Activated effector memory CD4-positive, alpha-beta T cell treated with Interleukin-2 at 50 U/mL for 16 hours (primary cell): ENCODE data around the gene PPIL3.

Source experiments
- DNase-seq: peaks from one replicate; pipeline ENCODE4 v3.0.0-alpha.2; 2020

The PPIL3 gene

DNA sequence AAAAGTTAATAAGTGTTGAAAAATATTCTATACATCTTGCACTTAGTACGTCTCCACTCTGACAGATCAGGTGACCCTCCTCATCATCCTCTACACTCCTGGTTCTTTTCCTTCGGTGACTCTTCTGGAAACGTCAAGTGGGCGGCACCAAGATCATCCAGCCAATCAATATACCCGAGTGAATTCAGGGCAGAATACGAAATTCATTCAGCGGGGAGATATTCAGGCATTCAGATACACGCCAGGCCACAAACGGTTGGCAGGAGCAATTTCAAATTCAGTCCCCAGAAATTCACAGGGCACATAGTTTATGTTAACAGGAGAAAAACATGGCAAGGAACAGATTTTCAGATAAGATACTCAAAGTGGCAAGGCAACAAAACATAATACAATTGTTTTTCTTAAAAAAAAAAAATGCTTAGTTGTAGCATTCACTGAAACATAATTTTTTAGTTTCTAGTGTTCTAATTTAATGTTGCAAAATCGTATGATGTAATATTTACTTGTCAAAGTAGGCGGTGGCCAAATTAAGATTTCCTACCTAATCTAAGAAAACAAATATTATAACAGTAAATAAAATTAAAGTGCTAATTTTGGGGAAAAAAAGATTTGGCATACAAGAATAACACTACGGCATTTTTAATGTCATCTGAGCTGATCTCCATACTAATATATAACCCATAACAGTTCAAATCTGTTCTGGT is 28.6 kb downstream of the PPIL3 start:
- no peak for DNase-seq

DNA sequence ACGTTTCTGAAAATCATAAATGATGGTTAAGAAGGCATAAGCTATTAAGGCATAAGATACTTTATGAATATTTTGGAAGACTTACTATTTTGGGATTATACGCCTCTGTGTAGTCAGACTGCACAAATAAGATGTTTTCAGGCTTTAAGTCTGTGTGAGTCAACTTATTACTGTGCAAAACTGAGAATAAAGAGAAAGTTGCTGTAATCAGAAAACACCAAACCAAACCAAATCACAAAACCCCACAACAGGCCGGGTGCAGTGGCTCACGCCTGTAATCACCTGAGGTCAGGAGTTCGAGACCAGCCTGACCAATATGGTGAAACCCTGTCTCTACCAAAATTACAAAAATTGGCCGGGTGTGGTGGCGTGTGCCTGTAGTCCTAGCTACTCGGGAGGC is 32.1 kb downstream of the PPIL3 start:
- DNase-seq = no peak

DNA sequence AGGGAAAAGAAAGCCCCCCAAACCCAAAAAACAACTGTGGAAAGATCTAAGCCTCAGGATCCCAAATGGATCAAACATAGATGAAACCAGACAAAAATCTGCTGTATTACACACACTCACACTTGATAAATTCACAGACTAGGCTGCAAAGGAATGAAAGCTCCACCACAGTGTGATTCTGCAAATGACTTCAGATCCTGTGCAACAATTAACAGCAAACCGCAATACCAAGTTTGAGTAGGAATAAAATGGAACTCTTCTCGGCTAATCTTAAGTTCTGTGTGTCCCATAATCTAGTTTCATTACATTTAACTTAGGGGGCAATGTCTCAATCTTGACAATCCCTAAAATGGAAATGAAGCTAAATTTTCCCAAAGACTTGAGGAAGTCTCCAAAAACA is 36.3 kb downstream of the PPIL3 start:
- DNase-seq = no peak

DNA sequence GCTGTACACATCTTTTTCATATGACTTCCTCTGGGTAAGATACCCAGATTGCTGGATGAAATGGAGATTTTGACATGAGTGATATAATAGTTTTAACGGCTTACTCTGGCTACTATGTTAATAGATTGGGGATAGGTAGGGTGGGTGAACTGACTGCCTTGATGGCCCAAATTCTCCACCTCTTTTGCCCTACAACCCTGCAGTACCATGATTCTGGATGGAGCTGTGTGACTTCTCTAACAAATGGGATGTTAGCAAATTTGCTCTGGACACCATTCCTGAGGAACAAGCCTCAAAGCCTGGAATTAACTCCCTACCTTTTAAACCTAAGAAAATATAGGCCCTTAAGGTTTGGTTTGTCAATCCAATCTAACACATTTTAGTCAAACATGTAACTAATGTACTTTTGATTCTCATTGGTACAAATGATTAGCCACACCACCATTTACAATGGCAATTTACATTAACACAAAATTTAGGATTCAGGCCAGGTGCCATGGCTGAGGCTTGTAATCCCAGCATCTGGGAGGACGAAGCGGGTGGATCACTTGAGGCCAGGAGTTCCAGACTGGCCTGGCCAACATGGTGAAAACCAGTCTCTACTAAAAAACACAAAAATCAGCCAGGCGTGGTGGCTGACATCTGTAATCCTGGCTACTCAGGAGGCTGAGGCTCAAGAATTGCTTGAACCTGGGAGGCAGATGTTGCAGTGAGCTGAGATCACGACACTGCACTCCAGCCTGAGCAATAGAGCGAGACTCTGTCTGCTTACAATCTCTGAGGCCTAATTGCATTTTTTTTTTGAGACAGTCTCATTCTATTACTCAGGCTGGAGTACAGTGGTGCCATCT is 37.3 kb downstream of the PPIL3 start:
- no peak for DNase-seq

DNA sequence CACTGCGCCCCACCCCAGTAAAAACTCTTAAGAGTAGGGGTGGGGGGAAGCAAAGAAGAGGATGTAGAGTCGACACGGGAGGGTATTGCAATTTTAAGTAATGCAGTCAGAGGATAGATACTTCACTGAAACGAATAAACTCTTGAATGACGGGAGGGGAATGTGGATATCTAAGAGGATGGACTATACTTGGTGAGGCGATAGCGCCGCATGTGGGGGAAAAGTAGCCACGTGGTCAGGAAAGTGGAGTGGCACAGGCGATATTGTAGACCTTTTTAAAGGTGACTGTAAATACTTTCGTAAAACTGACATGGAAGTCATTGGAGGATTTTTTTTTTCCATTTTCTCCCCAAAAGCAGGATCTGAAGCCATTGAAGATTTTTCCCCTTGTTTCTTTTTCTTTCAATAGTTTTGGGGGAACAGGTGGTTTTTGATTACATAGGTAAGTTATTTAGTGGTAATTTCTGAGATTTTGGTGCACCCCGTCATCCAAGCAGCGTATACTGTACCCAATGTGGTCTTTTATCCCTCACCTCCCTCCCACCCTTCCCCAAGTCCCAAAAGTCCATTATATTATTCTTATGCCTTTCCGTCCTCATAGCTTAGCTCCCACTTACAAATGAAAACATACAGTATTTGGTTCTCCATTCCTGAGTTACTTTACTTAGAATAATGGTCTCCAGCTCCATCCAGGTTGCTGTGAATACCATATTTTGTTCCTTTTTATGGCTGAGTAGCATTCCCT is 38.2 kb downstream of the PPIL3 start:
- DNase-seq = no peak

DNA sequence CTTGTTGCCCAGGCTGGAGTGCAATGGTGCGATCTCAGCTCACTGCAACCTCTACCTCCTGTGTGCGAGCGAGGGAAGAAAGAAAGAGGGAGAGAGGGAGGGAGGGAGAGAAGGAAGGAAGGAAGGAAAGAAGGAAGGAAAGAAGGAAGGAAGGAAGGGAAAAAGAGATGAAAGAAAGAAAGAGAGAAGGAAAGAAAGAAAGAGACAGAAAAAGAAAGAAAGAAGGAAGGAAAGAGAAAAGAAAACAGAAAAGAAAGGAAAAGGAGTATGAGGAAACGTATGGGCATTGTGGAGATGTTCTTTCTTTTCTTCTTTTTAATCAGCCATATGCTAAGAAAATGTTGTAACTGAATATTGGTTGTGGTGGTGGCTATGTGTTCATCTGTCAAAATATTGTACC is 40.9 kb downstream of the PPIL3 start:
- DNase-seq = no peak

DNA sequence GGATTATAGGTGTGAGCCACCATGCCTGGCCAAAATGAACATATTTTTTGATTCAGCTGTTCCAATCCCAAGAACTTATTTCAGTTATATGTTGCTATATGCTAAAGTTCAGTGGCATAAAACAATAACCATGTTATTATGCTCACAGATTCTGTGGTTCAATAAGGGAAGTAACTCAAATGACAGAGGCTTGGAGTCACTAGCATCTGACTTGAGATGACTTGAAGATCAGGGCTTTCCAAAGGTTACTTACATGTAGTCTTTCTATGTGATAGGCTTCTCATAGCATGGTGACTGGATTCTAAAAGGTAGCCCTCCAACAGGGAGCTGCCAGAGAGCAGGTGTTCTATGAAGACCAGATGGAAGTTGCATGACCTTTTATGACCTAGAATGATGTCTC is 41.6 kb downstream of the PPIL3 start:
- DNase-seq = no peak

DNA sequence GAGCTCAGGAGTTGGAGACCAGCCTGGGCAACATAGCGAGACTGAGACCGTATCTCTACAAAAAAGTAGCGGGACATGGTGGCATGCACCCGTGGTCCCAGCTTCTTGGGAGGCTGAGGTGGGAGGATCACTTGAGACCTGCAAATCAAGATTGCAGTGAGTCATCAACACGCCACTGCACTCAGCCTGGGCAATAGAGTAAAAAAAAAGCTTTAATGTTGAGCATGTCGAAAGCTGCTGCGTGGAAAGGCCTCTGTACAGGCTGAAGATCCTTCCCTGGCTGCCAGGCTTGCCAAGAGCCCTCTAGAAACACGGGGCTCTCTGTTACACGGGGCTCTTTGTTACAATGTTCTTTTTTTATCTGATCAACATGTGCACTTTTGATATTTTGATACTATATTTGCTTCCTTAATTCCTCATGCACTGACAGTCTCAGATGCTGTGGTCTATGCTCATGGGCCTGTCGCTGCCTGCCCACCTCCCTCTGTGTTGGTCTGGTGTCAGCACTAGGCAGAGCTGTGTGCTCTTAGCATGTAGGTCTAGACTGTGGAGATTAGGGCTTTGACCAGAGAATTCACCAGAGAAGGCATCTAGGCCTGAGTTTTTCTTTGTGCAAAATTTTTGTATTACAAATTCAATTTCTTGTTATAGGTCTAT is 43.1 kb downstream of the PPIL3 start:
- no peak for DNase-seq

DNA sequence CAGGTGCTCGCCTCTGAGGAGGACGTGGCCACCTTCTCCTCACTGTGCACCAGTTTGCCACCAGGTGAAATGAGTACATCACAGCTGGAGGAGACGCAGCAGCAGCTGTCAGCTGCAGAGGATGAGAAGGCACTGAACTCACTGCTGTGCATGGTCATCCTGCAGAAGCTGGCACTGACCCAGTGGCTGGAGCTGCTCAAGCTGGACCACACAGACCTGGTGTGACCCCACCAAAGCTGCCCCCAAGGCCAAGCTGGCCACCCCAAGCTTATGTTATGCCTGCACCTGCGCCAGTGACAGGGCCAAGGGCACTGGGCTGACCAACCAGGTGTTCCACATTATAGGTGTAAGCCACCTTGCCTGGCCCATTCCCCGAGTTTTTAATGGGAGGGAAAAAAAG is 43.7 kb downstream of the PPIL3 start:
- no peak for DNase-seq

DNA sequence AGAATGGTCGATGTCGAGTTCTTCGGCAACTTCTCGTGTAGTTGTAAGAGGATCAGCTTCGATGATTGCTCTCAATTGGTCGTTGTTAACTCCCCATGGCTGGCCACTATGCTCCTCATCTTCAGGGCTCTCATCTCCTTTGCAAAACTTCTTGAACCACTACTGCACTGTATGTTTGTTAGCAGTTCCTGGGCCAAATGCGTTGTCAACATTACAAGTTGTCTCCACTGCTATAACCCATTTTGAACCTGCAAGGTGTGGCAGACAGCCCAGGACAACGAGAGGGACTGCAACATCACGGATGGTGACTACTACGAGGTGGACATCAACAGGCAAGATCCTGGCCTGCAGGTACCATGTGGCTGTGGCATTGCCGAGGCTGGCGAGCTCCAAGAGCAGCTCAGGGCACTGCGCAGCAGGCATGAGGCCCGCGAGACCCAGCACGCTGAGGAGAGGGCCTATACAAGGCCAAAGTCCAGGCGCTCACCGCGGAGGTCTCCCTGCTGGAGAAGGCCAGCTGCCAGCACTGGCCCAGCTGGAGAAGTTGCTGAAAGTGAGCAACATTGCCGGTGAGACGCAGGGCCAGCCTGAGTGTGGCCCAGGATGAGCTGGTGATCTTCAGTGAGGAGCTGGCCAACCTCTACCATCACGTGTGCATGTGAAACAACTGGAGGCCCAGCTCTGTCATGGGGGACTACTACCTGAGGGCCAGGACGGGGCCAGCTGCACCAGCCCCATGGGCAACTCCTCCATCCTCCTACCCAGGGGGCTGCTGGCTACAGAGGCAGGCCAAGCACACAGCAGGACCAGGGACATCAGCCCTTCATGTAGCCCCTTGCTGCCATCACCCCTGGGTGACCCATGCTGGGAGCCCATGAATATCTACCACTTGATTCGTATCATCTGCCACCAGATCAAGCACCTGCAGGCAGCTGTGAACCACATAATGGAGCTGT is 44.6 kb downstream of the PPIL3 start:
- no peak for DNase-seq

DNA sequence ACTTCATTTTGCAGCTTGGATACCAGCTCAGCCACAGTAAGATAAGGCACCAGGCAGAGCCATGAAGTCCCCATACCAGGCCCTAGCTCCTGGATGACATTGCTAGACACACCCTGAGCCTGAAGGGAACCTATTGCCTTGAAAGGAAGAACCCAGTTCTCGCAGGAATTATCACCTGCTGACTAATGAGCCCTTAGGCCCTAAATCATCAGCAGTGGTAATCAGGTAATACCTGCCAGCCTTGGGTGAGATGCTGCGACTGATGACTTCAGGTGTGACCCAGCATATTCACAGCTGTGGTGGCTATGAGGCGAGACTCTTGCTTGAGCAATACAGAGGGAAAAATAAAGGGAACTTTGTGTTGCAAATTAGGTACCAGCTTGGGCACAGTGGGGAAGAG is 49.4 kb downstream of the PPIL3 start:
- DNase-seq = no peak

DNA sequence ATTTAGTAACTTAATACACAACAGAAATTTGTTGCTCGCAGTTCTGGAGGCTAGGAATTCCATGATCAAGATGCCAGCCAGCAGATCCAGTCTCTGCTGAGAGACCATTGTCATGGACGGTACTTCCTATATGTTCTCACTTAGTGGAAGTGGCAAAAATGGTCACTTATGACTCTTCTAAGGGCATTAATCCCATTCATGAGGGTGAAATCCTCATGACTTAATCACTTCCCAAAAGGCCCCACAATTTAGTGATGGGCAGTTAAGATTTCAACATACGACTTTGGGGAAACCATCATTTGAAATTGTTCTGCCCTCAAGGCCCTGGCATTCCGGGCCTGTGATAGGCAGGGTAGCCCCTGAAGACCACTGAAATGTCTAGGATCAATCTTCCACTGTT is 54.2 kb downstream of the PPIL3 start:
- DNase-seq = no peak

DNA sequence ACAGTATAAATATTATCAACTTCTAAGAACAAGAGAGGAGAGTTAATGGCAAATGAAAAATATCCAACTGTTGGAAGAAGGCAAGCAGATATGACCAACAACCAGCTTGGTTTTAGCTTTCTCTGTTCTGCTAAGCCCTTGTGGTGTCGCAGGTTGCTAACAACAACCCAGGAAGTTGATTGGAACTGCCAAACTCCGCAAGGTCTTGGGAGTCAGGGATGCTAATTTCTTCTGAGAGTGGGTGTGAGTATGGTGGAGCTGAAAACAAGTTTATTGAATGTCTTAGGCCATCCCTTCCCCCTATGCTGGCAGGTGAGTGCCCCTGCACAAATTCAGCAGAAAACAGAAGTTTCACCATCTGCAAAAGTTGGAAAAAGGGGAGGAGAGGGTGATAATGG is 59.6 kb downstream of the PPIL3 start:
- DNase-seq = no peak

DNA sequence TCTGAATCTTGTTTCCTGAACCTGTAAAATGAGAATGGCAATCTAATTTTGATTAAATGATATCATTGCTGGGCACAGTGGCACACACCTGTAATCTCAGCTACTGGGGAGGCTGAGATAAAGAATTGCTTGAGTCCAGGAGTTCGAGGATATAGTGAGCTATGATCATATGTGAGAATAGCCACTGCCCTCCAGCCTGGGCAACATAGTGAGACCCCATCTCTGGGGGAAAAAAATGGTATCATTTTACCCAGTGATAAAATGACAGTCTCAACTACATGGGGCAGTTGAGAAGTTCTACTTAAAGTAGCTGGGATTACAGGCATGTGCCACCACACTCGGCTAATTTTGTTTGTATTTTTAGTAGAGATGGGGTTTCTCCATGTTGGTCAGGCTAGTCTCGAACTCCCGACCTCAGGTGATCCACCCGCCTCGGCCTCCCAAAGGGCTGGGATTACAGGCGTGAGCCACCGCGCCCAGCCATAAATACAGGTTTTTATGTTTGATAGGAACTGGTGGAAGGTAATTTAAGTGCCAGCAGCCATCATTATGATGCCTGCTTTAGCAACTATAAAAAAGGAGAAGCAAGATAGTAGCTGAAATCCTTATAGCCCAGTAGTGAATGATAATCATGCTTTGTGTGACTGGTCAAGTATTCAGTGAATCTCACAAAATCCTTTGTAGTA is 60.2 kb downstream of the PPIL3 start:
- no peak for DNase-seq

DNA sequence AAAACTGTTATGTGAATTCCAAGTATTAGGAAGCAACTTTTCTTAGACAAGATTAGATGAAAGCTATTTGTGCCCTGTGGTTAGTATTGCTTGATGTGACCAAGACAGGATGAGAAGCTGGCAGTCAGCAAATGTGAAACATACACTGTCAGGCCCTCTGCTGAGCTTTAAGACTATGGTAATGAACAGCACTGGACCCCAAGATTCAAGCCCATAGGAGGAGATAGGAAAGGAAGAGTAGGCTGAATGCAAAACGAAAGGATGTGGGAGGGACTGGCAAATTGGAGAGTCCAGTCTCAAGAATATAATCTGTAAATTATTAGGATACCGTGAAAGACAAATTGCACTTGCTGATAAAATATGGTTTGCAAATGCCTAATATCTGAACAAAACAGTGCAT is 60.8 kb downstream of the PPIL3 start:
- no peak for DNase-seq

DNA sequence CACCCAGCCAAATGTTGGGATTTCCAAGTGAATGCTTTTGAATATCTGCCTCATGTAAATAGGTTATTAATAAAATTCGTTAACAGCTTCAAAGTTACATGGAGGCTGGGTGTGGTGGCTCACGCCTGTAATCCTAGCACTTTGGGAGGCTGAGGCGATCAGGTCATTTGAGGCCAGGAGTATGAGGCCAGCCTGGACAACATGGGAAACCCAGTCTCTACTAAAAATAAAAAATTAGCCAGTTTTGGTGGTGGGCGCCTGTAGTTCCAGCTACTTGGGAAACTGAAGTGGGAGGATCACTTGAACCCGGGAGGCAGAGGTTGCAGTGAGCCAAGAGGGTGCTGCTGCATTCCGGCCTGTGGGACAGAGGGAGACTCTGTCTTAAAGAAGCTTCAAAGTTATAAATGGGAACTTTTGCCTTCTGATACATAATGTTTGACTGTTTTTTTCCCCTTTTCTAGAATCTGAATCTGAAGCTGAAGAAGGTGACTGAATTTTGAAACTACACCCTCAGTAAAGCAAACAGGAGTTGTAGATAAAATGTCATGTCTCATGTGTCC is 67.1 kb downstream of the PPIL3 start:
- no peak for DNase-seq
